ENCODE results near the gene COL23A1. TPM values are rescaled to one million over a fixed set of nuclear protein-coding genes. Genes with fewer than 3 reads are reported as not detected.

The COL23A1 gene
- total RNA-seq, 1 experiment from 2014 or later: 0.18 TPM

DNA sequence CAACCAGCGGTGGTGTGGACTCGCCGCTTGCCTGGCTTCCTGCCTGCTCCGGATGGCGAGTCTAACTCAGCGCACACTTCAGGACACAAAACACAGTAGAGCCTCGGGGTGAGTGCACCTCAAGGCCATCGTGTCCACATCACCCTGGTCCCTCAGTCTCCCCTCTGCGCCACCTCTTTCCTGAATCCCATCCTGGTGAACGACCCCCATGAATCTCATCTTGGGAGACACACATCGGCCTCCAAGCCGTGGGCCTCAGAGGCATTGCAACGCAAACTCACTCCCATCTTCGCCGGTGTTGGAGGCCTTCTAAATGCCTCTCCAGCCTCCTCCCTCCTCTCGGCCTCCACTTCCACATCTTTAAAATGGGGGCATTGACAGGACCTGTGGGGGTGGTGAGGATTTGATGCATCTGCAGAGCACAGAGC, 124.3 kb downstream of the COL23A1 start:
- no peaks in the 10 kb centered on the region for H3K9me3 ChIP-seq
- Mint-ChIP-seq H3K4me1 (ENCODE audit: low read depth, unreplicated experiment) (peaks cover 22% of the 10 kb centered on the region), H3K9me3 (ENCODE audit: unreplicated experiment) (no peaks in the 10 kb centered on the region), H3K27me3 (ENCODE audit: insufficient read depth, unreplicated experiment) (no peaks in the 10 kb centered on the region), H3K27ac (ENCODE audit: unreplicated experiment) (peak overlapping the region; percentile 30), H3K36me3 (ENCODE audit: insufficient read depth, unreplicated experiment) (no peaks in the 10 kb centered on the region), H3K4me3 (ENCODE audit: unreplicated experiment) (no peak overlapping the region)
- intact Hi-C loops (cut with micrococcal nuclease; ENCODE audit: unreplicated experiment): no loop called here
- H3K4me1 ChIP-seq: peaks cover 7% of the 10 kb centered on the region; the same call in 1 of the 2 replicates
- no peaks in the 10 kb centered on the region for H3K36me3 ChIP-seq (ENCODE audit: control insufficient read depth, insufficient read depth, low read length)
- ChIA-PET CTCF (no interaction called here), POLR2A (no interaction called here)
- BruUV-seq (replicated peaks): no TSS peak
- no peak for DNase-seq
- H3K4me3 ChIP-seq (ENCODE audit: low read depth, low read length): no peak overlapping the region
- TF ChIP-seq, protein P1, sequence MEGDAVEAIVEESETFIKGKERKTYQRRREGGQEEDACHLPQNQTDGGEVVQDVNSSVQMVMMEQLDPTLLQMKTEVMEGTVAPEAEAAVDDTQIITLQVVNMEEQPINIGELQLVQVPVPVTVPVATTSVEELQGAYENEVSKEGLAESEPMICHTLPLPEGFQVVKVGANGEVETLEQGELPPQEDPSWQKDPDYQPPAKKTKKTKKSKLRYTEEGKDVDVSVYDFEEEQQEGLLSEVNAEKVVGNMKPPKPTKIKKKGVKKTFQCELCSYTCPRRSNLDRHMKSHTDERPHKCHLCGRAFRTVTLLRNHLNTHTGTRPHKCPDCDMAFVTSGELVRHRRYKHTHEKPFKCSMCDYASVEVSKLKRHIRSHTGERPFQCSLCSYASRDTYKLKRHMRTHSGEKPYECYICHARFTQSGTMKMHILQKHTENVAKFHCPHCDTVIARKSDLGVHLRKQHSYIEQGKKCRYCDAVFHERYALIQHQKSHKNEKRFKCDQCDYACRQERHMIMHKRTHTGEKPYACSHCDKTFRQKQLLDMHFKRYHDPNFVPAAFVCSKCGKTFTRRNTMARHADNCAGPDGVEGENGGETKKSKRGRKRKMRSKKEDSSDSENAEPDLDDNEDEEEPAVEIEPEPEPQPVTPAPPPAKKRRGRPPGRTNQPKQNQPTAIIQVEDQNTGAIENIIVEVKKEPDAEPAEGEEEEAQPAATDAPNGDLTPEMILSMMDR (IDR thresholded peaks at IDR 0.05; ENCODE audit: insufficient read depth in 1 of 2, low read depth in 1 of 2, low read length in 1 of 2, severe bottlenecking in 1 of 2, unreplicated experiment in 1 of 2): no peak
- no peaks in the 10 kb centered on the region for H3K27me3 ChIP-seq (replicated peaks; ENCODE audit: control insufficient read depth, insufficient read depth, low read length)

DNA sequence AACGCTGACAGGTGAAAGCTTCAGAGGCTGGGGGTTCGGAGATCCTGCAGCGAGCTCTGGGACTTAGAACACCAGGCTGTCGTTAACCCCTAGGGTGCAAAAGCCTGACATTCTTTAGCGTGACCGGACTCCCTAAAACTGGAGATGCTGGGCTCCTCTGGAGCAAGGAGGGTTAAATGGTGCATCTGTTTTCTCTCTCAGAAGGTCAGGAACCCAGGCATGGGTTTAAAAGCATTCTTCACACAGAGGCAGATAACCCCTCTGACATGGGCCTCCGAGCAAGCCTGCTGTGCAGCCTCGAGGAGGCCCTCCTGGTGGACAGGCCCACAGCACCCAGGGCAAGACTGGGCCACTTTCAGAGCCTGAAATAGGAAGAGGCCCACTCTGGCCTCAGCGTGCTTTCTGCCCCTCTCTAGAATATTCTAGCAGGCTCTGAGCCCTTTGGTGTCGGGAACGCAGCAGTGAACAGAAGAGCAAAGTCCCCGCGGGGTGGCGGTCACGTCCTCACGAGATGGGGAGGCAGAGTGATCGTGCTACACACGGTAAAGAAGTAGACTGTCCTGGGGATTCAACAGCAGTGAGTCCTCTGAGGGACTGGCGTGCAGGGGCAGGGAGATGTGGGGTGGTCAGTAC, 124.8 kb downstream of the COL23A1 start:
- intact Hi-C loops (cut with micrococcal nuclease; ENCODE audit: unreplicated experiment): no loop called here
- Mint-ChIP-seq H3K9me3 (ENCODE audit: unreplicated experiment) (no peaks in the 10 kb centered on the region), H3K4me3 (ENCODE audit: unreplicated experiment) (no peak overlapping the region), H3K27ac (ENCODE audit: unreplicated experiment) (peak overlapping the region; percentile 30), H3K4me1 (ENCODE audit: low read depth, unreplicated experiment) (peaks cover 22% of the 10 kb centered on the region), H3K36me3 (ENCODE audit: insufficient read depth, unreplicated experiment) (no peaks in the 10 kb centered on the region), H3K27me3 (ENCODE audit: insufficient read depth, unreplicated experiment) (no peaks in the 10 kb centered on the region)
- peak; percentile 9 to 52 for DNase-seq
- TF ChIP-seq, protein P1 (IDR thresholded peaks at IDR 0.05; ENCODE audit: insufficient read depth in 1 of 2, low read depth in 1 of 2, low read length in 1 of 2, severe bottlenecking in 1 of 2, unreplicated experiment in 1 of 2): no peak
- Histone ChIP-seq H3K4me3 (ENCODE audit: low read depth, low read length) (no peak overlapping the region), H3K9me3 (no peaks in the 10 kb centered on the region), H3K27me3 (replicated peaks; ENCODE audit: control insufficient read depth, insufficient read depth, low read length) (no peaks in the 10 kb centered on the region), H3K36me3 (ENCODE audit: control insufficient read depth, insufficient read depth, low read length) (no peaks in the 10 kb centered on the region), H3K4me1 (peaks cover 7% of the 10 kb centered on the region; the same call in 1 of the 2 replicates)
- ChIA-PET POLR2A (no interaction called here), CTCF (no interaction called here)
- no TSS peak for BruUV-seq (replicated peaks)

DNA sequence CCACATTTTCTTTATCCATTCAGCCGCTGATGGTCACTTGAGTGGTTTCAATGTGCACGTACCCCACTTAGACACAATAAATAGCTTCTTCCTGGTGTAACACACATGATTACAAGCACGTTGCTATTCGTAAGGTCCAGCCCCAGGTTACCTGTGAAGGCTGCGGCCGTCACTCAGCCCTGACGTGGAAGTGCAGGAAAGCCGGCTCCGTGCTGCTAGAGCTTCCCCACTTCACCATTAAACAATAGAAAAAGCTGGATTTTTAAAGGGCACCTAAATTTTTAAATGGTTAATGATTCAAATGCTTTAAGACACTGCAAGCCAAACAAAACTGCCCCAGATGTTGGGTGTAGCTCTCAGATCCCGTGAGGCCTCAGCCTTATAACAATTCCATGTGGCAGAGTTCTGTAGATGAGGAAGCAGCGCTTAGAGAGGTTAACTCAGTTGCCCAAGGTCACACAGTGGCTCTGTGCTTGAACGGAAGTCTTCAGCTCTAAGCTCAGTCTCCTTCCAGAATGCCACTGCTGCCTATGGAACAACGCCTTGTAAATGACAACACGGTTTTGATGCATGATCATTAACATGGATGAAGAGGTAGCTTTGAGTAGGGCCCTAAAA, 125.7 kb downstream of the COL23A1 start:
- Mint-ChIP-seq H3K4me3 (ENCODE audit: unreplicated experiment) (no peak overlapping the region), H3K27me3 (ENCODE audit: insufficient read depth, unreplicated experiment) (no peaks in the 10 kb centered on the region), H3K27ac (ENCODE audit: unreplicated experiment) (no peak overlapping the region), H3K9me3 (ENCODE audit: unreplicated experiment) (no peaks in the 10 kb centered on the region), H3K36me3 (ENCODE audit: insufficient read depth, unreplicated experiment) (no peaks in the 10 kb centered on the region), H3K4me1 (ENCODE audit: low read depth, unreplicated experiment) (peaks cover 22% of the 10 kb centered on the region)
- no peak for DNase-seq
- POLR2A ChIA-PET: no interaction called here
- Histone ChIP-seq H3K4me1 (peaks cover 7% of the 10 kb centered on the region; the same call in 1 of the 2 replicates), H3K9me3 (no peaks in the 10 kb centered on the region), H3K36me3 (ENCODE audit: control insufficient read depth, insufficient read depth, low read length) (no peaks in the 10 kb centered on the region), H3K27me3 (replicated peaks; ENCODE audit: control insufficient read depth, insufficient read depth, low read length) (no peaks in the 10 kb centered on the region), H3K4me3 (ENCODE audit: low read depth, low read length) (no peak overlapping the region)
- BruUV-seq (replicated peaks): no TSS peak
- TF ChIP-seq, protein P1 (IDR thresholded peaks at IDR 0.05; ENCODE audit: insufficient read depth in 1 of 2, low read depth in 1 of 2, low read length in 1 of 2, severe bottlenecking in 1 of 2, unreplicated experiment in 1 of 2): no peak
- intact Hi-C loops (cut with micrococcal nuclease; ENCODE audit: unreplicated experiment): no loop called here
- CTCF ChIA-PET: no interaction called here

All from Caco-2 (cell line).